H1 (cell line): ENCODE results near the gene IFT122. TPM values are rescaled to one million over a fixed set of nuclear protein-coding genes. Genes with fewer than 3 reads are reported as not detected.

Experiments used
- CTCF ChIA-PET: fragments of 300-600 bp; sonication (Branson Sonifier 250); formaldehyde crosslinking; loops from one replicate; lab custom pipeline; 2021; ENCODE audit not compliant: partially characterized antibody; lab: Charles Lee
- POLR2A ChIA-PET: fragments of 300-600 bp; sonication (Branson Sonifier 250); formaldehyde crosslinking; loops from one replicate; lab custom pipeline; 2021; ENCODE audit warnings: inconsistent platforms; ENCODE audit not compliant: partially characterized antibody; lab: Charles Lee
- DNase-seq, 2 experiments: peaks; one replicate each; pipeline versions ENCODE4 v3.0.0 to v3.0.0-alpha.2; 2010 to 2022; ENCODE audit warnings: low spot score in 2 of 2, low read depth in 1 of 2, mixed read lengths in 1 of 2
- FAIRE-seq: peaks from 2 replicates; lab custom pipeline; 2011; peaks lifted over from hg19 to GRCh38; lab: Jason Lieb, UNC
- H2AFZ ChIP-seq: 2 replicates; pipeline ENCODE4 v1.8.1; 2012; ENCODE audit warnings: low read length, inconsistent platforms
- H2AK5ac ChIP-seq: 2 replicates; pipeline ENCODE4 v1.6.1; 2013; ENCODE audit warnings: low read depth, low read length
- H2BK120ac ChIP-seq: replicated peaks from 2 replicates; pipeline ENCODE3; 2013; ENCODE audit warnings: low read depth, low read length, inconsistent platforms
- H2BK12ac ChIP-seq: 2 replicates; pipeline ENCODE4 v1.6.1; 2013; ENCODE audit warnings: low read depth, low read length
- H2BK15ac ChIP-seq: 2 replicates; pipeline ENCODE4 v1.6.1; 2013; ENCODE audit warnings: low read length
- H2BK20ac ChIP-seq: 2 replicates; pipeline ENCODE4 v1.6.1; 2013; ENCODE audit warnings: low read length
- H2BK5ac ChIP-seq: 2 replicates; pipeline ENCODE4 v1.6.1; 2013; ENCODE audit warnings: low read depth, low read length
- H3K14ac ChIP-seq: 2 replicates; pipeline ENCODE4 v1.6.1; 2013; ENCODE audit warnings: inconsistent platforms; ENCODE audit not compliant: insufficient read length
- H3K18ac ChIP-seq: 2 replicates; pipeline ENCODE4 v1.6.1; 2013; ENCODE audit warnings: low read length; ENCODE audit errors: extremely low read depth
- H3K23ac ChIP-seq: 2 replicates; pipeline ENCODE4 v1.6.1; 2013; ENCODE audit warnings: inconsistent platforms; ENCODE audit not compliant: insufficient read length
- H3K23me2 ChIP-seq: 2 replicates; pipeline ENCODE4 v1.6.1; 2013; ENCODE audit warnings: low read depth, low read length
- H3K27ac ChIP-seq: 2 replicates; pipeline ENCODE4 v1.6.1; 2011; ENCODE audit warnings: low read depth, low read length, inconsistent platforms
- H3K27me3 ChIP-seq, 4 experiments: replicated peaks in 1 of 4; 1 replicate in 1 of 4; 2 replicates in 3 of 4; pipeline versions ENCODE4 v1.6.1 to v1.8.1; 2011 to 2013; ENCODE audit warnings: low read length in 3 of 4, mild to moderate bottlenecking in 3 of 4, inconsistent platforms in 2 of 4, mixed read lengths in 2 of 4, moderate library complexity in 1 of 4; ENCODE audit not compliant: control insufficient read depth in 3 of 4, insufficient read depth in 3 of 4; ENCODE audit errors: extremely low read depth in 1 of 4
- H3K36me3 ChIP-seq, 4 experiments: 2 replicates each; pipeline versions ENCODE4 v1.6.1 to v1.8.1; 2011 to 2013; ENCODE audit warnings: mild to moderate bottlenecking in 4 of 4, low read length in 3 of 4, moderate library complexity in 2 of 4, control low read depth in 1 of 4, inconsistent platforms in 1 of 4; ENCODE audit not compliant: insufficient read depth in 4 of 4, control insufficient read depth in 2 of 4
- H3K4ac ChIP-seq: replicated peaks from 2 replicates; pipeline ENCODE3; 2013; ENCODE audit warnings: low read length, low read depth, mixed read lengths, inconsistent platforms; ENCODE audit not compliant: insufficient read length
- H3K4me1 ChIP-seq, 4 experiments: replicated peaks in 1 of 4; 1 replicate in 1 of 4; 2 replicates in 3 of 4; pipeline versions ENCODE4 v1.6.1 to v1.8.1; 2011 to 2013; ENCODE audit warnings: low read length in 3 of 4, inconsistent platforms in 2 of 4, mixed read lengths in 1 of 4; ENCODE audit not compliant: insufficient read depth in 4 of 4, control insufficient read depth in 3 of 4
- H3K4me2 ChIP-seq, 2 experiments: 2 replicates each; pipeline versions ENCODE4 v1.6.1 to v1.8.1; 2011 to 2013; ENCODE audit warnings: low read depth in 2 of 2, low read length in 2 of 2, control low read depth in 1 of 2, inconsistent platforms in 1 of 2, mild to moderate bottlenecking in 1 of 2; ENCODE audit not compliant: insufficient read depth in 1 of 2
- H3K4me3 ChIP-seq, 4 experiments: fragments of 200-600, 300-600 bp in 1 of 4; sonication (generic), shearing (Covaris generic), sonication (Bioruptor Twin) in 1 of 4; 2 replicates each; pipeline versions ENCODE4 v1.5.1 to v1.8.1; 2011 to 2016; ENCODE audit warnings: low read length in 4 of 4, low read depth in 3 of 4, control low read depth in 2 of 4, inconsistent platforms in 2 of 4, mild to moderate bottlenecking in 2 of 4, mixed read lengths in 1 of 4, moderate library complexity in 1 of 4; ENCODE audit not compliant: insufficient read depth in 2 of 4; ENCODE audit errors: extremely low read depth in 1 of 4
- H3K56ac ChIP-seq: replicated peaks from 2 replicates; pipeline ENCODE3; 2013; ENCODE audit warnings: low read depth, mild to moderate bottlenecking, mixed read lengths, low read length, inconsistent platforms; ENCODE audit not compliant: insufficient read length
- H3K79me1 ChIP-seq: 2 replicates; pipeline ENCODE4 v1.6.1; 2013; ENCODE audit warnings: low read depth, low read length, control low read depth
- H3K79me2 ChIP-seq, 2 experiments: 2 replicates each; pipeline versions ENCODE4 v1.6.1 to v1.8.1; 2012 to 2013; ENCODE audit warnings: low read length in 2 of 2, mild to moderate bottlenecking in 2 of 2, inconsistent platforms in 1 of 2; ENCODE audit not compliant: insufficient read depth in 2 of 2, control insufficient read depth in 1 of 2
- H3K9ac ChIP-seq, 4 experiments: replicated peaks in 1 of 4; 1 replicate in 1 of 4; 2 replicates in 3 of 4; pipeline versions ENCODE4 v1.6.1 to v1.8.1; 2011 to 2013; ENCODE audit warnings: low read depth in 3 of 4, low read length in 3 of 4, control low read depth in 2 of 4, mild to moderate bottlenecking in 2 of 4, moderate library complexity in 2 of 4, inconsistent platforms in 1 of 4; ENCODE audit errors: extremely low read depth in 1 of 4
- H3K9me3 ChIP-seq, 2 experiments: 2 replicates each; pipeline versions ENCODE4 v1.6.1 to v1.8.1; 2012 to 2013; ENCODE audit warnings: mild to moderate bottlenecking in 2 of 2, moderate library complexity in 2 of 2, control low read depth in 1 of 2, inconsistent platforms in 1 of 2, low read depth in 1 of 2, low read length in 1 of 2, mixed read lengths in 1 of 2; ENCODE audit not compliant: insufficient read depth in 2 of 2
- H4K20me1 ChIP-seq, 2 experiments: replicated peaks in 1 of 2; 2 replicates each; pipeline versions ENCODE3 to v1.8.1; 2011 to 2013; ENCODE audit warnings: inconsistent platforms in 2 of 2, low read length in 2 of 2, mild to moderate bottlenecking in 1 of 2; ENCODE audit not compliant: insufficient read depth in 2 of 2, control insufficient read depth in 1 of 2
- H4K5ac ChIP-seq: 2 replicates; pipeline ENCODE4 v1.6.1; 2013; ENCODE audit warnings: low read length, low read depth, mixed read lengths, inconsistent platforms; ENCODE audit not compliant: insufficient read length
- H4K8ac ChIP-seq: 2 replicates; pipeline ENCODE4 v1.8.0; 2013; ENCODE audit warnings: mild to moderate bottlenecking, moderate library complexity, low read length, inconsistent platforms; ENCODE audit not compliant: insufficient read depth; ENCODE audit errors: extremely low read depth
- H4K91ac ChIP-seq: replicated peaks from 2 replicates; pipeline ENCODE3; 2013; ENCODE audit warnings: low read length, mixed read lengths, inconsistent platforms; ENCODE audit not compliant: insufficient read length
- BACH1 ChIP-seq: IDR thresholded peaks from 2 replicates; pipeline ENCODE4 v1.6.1; 2012; ENCODE audit warnings: low read length, improper control_type of control experiment
- BRCA1 ChIP-seq: IDR thresholded peaks from 2 replicates; pipeline ENCODE4 v1.6.1; 2012; ENCODE audit warnings: low read depth, low read length, improper control_type of control experiment
- CBX8 ChIP-seq: fragments of 300-800, 300-1000 bp; sonication (generic); IDR thresholded peaks from 2 replicates; pipeline ENCODE4 v1.7.1; 2016; ENCODE audit warnings: low read depth, low read length, borderline replicate concordance
- CHD1 ChIP-seq: IDR thresholded peaks from 2 replicates; pipeline ENCODE4 v1.6.1; 2012; ENCODE audit warnings: low read depth, low read length, improper control_type of control experiment
- HDAC2 ChIP-seq, 2 experiments: fragments of 300-600 bp in 1 of 2; sonication (generic) in 1 of 2; IDR thresholded peaks; 2 replicates each; pipeline ENCODE4 v1.6.1; 2011 to 2012; ENCODE audit warnings: low read depth in 2 of 2, low read length in 2 of 2, mild to moderate bottlenecking in 2 of 2, moderate library complexity in 2 of 2, borderline replicate concordance in 1 of 2, inconsistent platforms in 1 of 2
- JUN ChIP-seq: IDR thresholded peaks from 2 replicates; pipeline ENCODE4 v1.6.1; 2011; ENCODE audit warnings: low read depth, mild to moderate bottlenecking, improper control_type of control experiment, low read length
- KDM1A ChIP-seq: fragments of 200-600, 300-600 bp; sonication (generic); IDR thresholded peaks from 2 replicates; pipeline ENCODE4 v1.7.1; 2016; ENCODE audit warnings: mild to moderate bottlenecking, low read length, borderline replicate concordance
- KDM4A ChIP-seq: IDR thresholded peaks from one replicate; pipeline ENCODE4 v1.7.1; 2012; ENCODE audit warnings: low read depth, mild to moderate bottlenecking, moderate library complexity, low read length, inconsistent platforms; ENCODE audit not compliant: severe bottlenecking
- NRF1 ChIP-seq: IDR thresholded peaks from 2 replicates; pipeline ENCODE4 v1.6.1; 2011; ENCODE audit warnings: mild to moderate bottlenecking, low read depth, low read length, improper control_type of control experiment
- SIN3A ChIP-seq, 2 experiments: IDR thresholded peaks in 1 of 2; conservative IDR thresholded peaks in 1 of 2; 2 replicates each; pipeline ENCODE4 v1.6.1; 2011 to 2012; ENCODE audit warnings: low read length in 2 of 2, improper control_type of control experiment in 1 of 2, low read depth in 1 of 2, mild to moderate bottlenecking in 1 of 2
- TAF7 ChIP-seq: optimal IDR thresholded peaks from 2 replicates; pipeline ENCODE3; 2011; ENCODE audit warnings: low read depth, mild to moderate bottlenecking, inconsistent platforms, low read length, moderate library complexity, borderline replicate concordance
- WGBS, 2 experiments: shearing (Covaris generic) in 1 of 2; methylation state at CpG; one replicate each; pipeline versions ENCODE4 v1.1.6 to v1.1.7; 2013 to 2015; ENCODE audit warnings: low lambda C conversion rate in 2 of 2, mixed read lengths in 2 of 2, inconsistent platforms in 1 of 2, low coverage in 1 of 2, missing lambda C conversion rate in 1 of 2; ENCODE audit not compliant: insufficient replicate concordance in 2 of 2, insufficient coverage in 1 of 2, insufficient read length in 1 of 2; ENCODE audit errors: extremely low coverage in 1 of 2, missing lambda C conversion rate in 1 of 2; 5-methylcytosine and 5-hydroxymethylcytosine counted together
- polyA plus RNA-seq, 7 experiments: library from polyadenylated mRNA; depleted of rRNA in 3 of 7; stranded (reverse) in 5 of 7; unstranded in 2 of 7; fragments of >200 nt in 5 of 7; fragments of 200-250 nt in 2 of 7; gene quantifications; 1 replicate in 5 of 7; 2 replicates in 1 of 7; 4 replicates in 1 of 7; pipeline versions ENCODE4 v1.2.1 to v1.2.3, GENCODE V29; 2011 to 2013; ENCODE audit warnings: missing spikeins in 2 of 7, mixed read lengths in 2 of 7
- total RNA-seq: library from RNA; stranded (reverse); fragmentation: NEBNext Ultra II Directional; extraction: Animal tissue kit (Norgen Biotek cat#: 25700); gene quantifications from 2 replicates; pipeline ENCODE4 v1.2.1, GENCODE V29; 2021

IFT122 gene
- total and polyA plus RNA-seq, 2 of the 8 experiments (the other 6 are each of a cell fraction or from before 2014, with no cell fraction given) = 23.7 to 25.1 TPM

DNA sequence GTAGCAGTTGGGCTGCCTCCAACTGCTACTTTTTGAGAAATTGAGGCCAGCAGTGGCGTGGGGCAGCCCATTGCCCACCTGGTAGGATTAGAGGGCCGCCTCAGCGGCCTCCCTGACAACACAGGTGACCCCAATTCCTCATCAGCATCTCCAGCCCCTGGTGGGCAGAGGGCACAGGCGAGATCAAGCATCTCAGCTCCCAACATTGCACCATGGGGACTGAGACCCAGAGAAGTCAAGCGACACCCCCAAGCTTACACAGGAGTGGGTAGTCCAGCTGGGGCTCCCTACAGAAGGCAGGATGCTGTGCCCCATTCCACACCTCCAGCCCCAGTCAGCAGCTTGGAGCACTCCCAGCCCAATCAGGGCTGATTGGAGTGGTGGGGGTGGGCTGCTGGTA, 102.7 kb downstream of the IFT122 start:
- WGBS, 2 experiments = 93% methylated on average over 5 of the region's 5 CpGs; no CpG with 5 or more reads in 1 of the 2 experiments
- no peak overlapping the region for H3K4me3 ChIP-seq
- 0 out of 2 replicates have a peak overlapping the region, but pooled peaks have one; percentile 39 for H2BK12ac ChIP-seq
- H4K20me1 ChIP-seq = no peaks in the 10 kb centered on the region
- no peak for TF ChIP-seq NRF1
- no peak for TF ChIP-seq BRCA1
- no peak for TF ChIP-seq KDM1A
- no peak for TF ChIP-seq TAF7
- no peak for TF ChIP-seq HDAC2 (IDR thresholded peaks at IDR 0.05; ENCODE audit: borderline replicate concordance in 1 of 2, low read depth in 2 of 2, low read length in 2 of 2)
- no peak for TF ChIP-seq SIN3A (conservative IDR thresholded peaks at IDR 0.05 in 1 of 2, IDR thresholded peaks at IDR 0.05 in 1 of 2; ENCODE audit: low read depth in 1 of 2, low read length in 2 of 2)
- no peak for TF ChIP-seq BACH1
- no peak for TF ChIP-seq CHD1
- no peak for TF ChIP-seq KDM4A
- TF ChIP-seq CBX8 = no peak
- TF ChIP-seq JUN = no peak
- FAIRE-seq (no peak), DNase-seq (no peak)
- H3K4me2 ChIP-seq = no peak overlapping the region
- H4K5ac ChIP-seq = no peak overlapping the region
- H3K23me2 ChIP-seq = no peaks in the 10 kb centered on the region
- ChIA-PET POLR2A (interaction anchor here (0.9 kb wide), 1 partner anchor 12 kb away, joined by 3 read pairs; no protein-coding TSS in a partner anchor), CTCF (interaction anchor here (1.1 to 1.7 kb wide), 5 partner anchors 12 to 52 kb away, joined by 3 to 5 read pairs (median 4); no protein-coding TSS in a partner anchor)
- H2BK5ac ChIP-seq = no peak overlapping the region
- H3K18ac ChIP-seq = no peak overlapping the region
- no peaks in the 10 kb centered on the region for H3K9me3 ChIP-seq
- peaks cover 8 to 19% (median 10%) of the 10 kb centered on the region in 4 experiments for H3K4me1 ChIP-seq
- H3K27ac ChIP-seq = no peak overlapping the region
- H3K14ac ChIP-seq = no peak overlapping the region
- no peaks in the 10 kb centered on the region for H3K79me2 ChIP-seq
- peak overlapping the region; percentile 64; the same call in 1 of the 2 replicates for H2AFZ ChIP-seq
- H2BK15ac ChIP-seq = no peak overlapping the region
- H3K79me1 ChIP-seq = no peaks in the 10 kb centered on the region
- no peaks in the 10 kb centered on the region for H3K27me3 ChIP-seq
- no peak overlapping the region for H3K23ac ChIP-seq
- no peak overlapping the region for H2BK20ac ChIP-seq
- H3K56ac ChIP-seq = no peak overlapping the region
- H4K8ac ChIP-seq = peak overlapping the region; percentile 76; the same call in 1 of the 2 replicates
- no peaks in the 10 kb centered on the region for H3K36me3 ChIP-seq
- no peak overlapping the region for H4K91ac ChIP-seq
- H3K9ac ChIP-seq = no peak overlapping the region
- H3K4ac ChIP-seq = no peak overlapping the region
- no peak overlapping the region for H2BK120ac ChIP-seq
- no peak overlapping the region for H2AK5ac ChIP-seq
